ACC112 (cell line): ENCODE results near the gene TANC1.
"Not testable (repeated sequence)": the region's sequence is repeated elsewhere in the genome, so short reads cannot be mapped to it uniquely, and the experiment has no call there.

Experiments used
- H2AFZ ChIP-seq: fragments of 200-600 bp; sonication (generic); one replicate; pipeline ENCODE4 v1.6.0; 2017; ENCODE audit warnings: antibody characterized with exemption, low read length; ENCODE audit not compliant: unreplicated experiment
- H3K27ac ChIP-seq: fragments of 200-600 bp; sonication (generic); 2 replicates; pipeline ENCODE4 v1.5.1; 2014; ENCODE audit warnings: low read depth, mild to moderate bottlenecking, antibody characterized with exemption, low read length, moderate library complexity
- H3K27me3 ChIP-seq: fragments of 200-600 bp; sonication (generic); 2 replicates; pipeline ENCODE4 v1.6.1; 2014; ENCODE audit warnings: mild to moderate bottlenecking, antibody characterized with exemption, low read length, moderate library complexity, mixed read lengths; ENCODE audit not compliant: insufficient read depth
- H3K36me3 ChIP-seq: fragments of 200-600 bp; sonication (generic); 2 replicates; pipeline ENCODE4 v1.6.1; 2016; ENCODE audit warnings: mild to moderate bottlenecking, antibody characterized with exemption, low read length, moderate library complexity, mixed read lengths; ENCODE audit not compliant: insufficient read depth
- H3K4me1 ChIP-seq: fragments of 200-600 bp; sonication (generic); one replicate; pipeline ENCODE4 v1.6.1; 2016; ENCODE audit warnings: low read length, mixed read lengths; ENCODE audit not compliant: insufficient read depth, unreplicated experiment, control insufficient read depth
- H3K4me3 ChIP-seq: fragments of 200-600 bp; sonication (generic); 2 replicates; pipeline ENCODE4 v1.5.1; 2014; ENCODE audit warnings: mild to moderate bottlenecking, low read depth, low read length
- H3K79me2 ChIP-seq: fragments of 200-600 bp; sonication (generic); one replicate; pipeline ENCODE4 v1.6.0; 2016; ENCODE audit warnings: low read length; ENCODE audit not compliant: control insufficient read depth, unreplicated experiment, insufficient read depth

TANC1 gene

GRCh38 chr2:159095813-159096212, 127.4 kb downstream of the TANC1 start:
- Histone ChIP-seq H3K4me1 (peaks cover 57% of the 10 kb centered on the region), H3K27ac (no peak overlapping the region), H3K79me2 (peaks cover 12% of the 10 kb centered on the region), H3K27me3 (no peaks in the 10 kb centered on the region), H3K36me3 (0 out of 2 replicates have a peak, but pooled peaks cover 10% of the 10 kb centered on the region), H3K4me3 (no peak overlapping the region), H2AFZ (no peak overlapping the region)

GRCh38 chr2:159096302-159096855, 127.9 kb downstream of the TANC1 start:
- H3K4me1 ChIP-seq: peaks cover 52% of the 10 kb centered on the region
- H3K4me3 ChIP-seq, H3K36me3 ChIP-seq, H3K27me3 ChIP-seq, H2AFZ ChIP-seq, H3K27ac ChIP-seq: not testable (repeated sequence)
- H3K79me2 ChIP-seq: peaks cover 12% of the 10 kb centered on the region

- no peaks in the 10 kb centered on the region for H3K27me3 ChIP-seq
- no peak overlapping the region for H3K27ac ChIP-seq
- H3K79me2 ChIP-seq: peaks cover 12% of the 10 kb centered on the region
- no peak overlapping the region for H2AFZ ChIP-seq
- H3K36me3 ChIP-seq: peaks cover 10% of the 10 kb centered on the region; the same call in 1 of the 2 replicates
- peaks cover 46% of the 10 kb centered on the region for H3K4me1 ChIP-seq
- H3K4me3 ChIP-seq: no peak overlapping the region
Observed at GRCh38 chr2:159096901-159097300, 128.5 kb downstream of the TANC1 start.

GRCh38 chr2:159098361-159098760, 129.9 kb downstream of the TANC1 start:
- H3K27ac ChIP-seq: peak overlapping the region; percentile 35
- H3K79me2 ChIP-seq: peaks cover under 1% of the 10 kb centered on the region
- H3K4me1 ChIP-seq: peaks cover 32% of the 10 kb centered on the region

GRCh38 chr2:159098921-159099411, 130.5 kb downstream of the TANC1 start:
- H3K36me3 ChIP-seq: peaks cover 10% of the 10 kb centered on the region; the same call in 1 of the 2 replicates
- H2AFZ ChIP-seq: no peak overlapping the region
- H3K27ac ChIP-seq: peak overlapping the region; percentile 35
- H3K4me1 ChIP-seq: peaks cover 26% of the 10 kb centered on the region
- no peaks in the 10 kb centered on the region for H3K79me2 ChIP-seq
- no peaks in the 10 kb centered on the region for H3K27me3 ChIP-seq
- H3K4me3 ChIP-seq: no peak overlapping the region; the same call in 1 of the 2 replicates

More at GRCh38 chr2:159098361-159098760, 129.9 kb downstream of the TANC1 start:
- Histone ChIP-seq H3K27me3 (no peaks in the 10 kb centered on the region), H3K36me3 (peaks cover 10% of the 10 kb centered on the region; the same call in 1 of the 2 replicates), H2AFZ (no peak overlapping the region), H3K4me3 (no peak overlapping the region)

- Histone ChIP-seq H3K27ac (no peak overlapping the region), H3K4me3 (no peak overlapping the region), H3K27me3 (no peaks in the 10 kb centered on the region), H2AFZ (no peak overlapping the region), H3K4me1 (peaks cover 19% of the 10 kb centered on the region), H3K36me3 (peaks cover 3% of the 10 kb centered on the region; the same call in 1 of the 2 replicates), H3K79me2 (no peaks in the 10 kb centered on the region)
Observed at GRCh38 chr2:159101755-159102489, 133.5 kb downstream of the TANC1 start.

GRCh38 chr2:159103411-159103810, 135.0 kb downstream of the TANC1 start:
- no peaks in the 10 kb centered on the region for H3K79me2 ChIP-seq
- H3K4me1 ChIP-seq: peaks cover 14% of the 10 kb centered on the region
- H3K36me3 ChIP-seq: no peaks in the 10 kb centered on the region; the same call in 1 of the 2 replicates
- no peak overlapping the region for H3K27ac ChIP-seq
- H2AFZ ChIP-seq: no peak overlapping the region
- no peaks in the 10 kb centered on the region for H3K27me3 ChIP-seq
- no peak overlapping the region for H3K4me3 ChIP-seq

DNA sequence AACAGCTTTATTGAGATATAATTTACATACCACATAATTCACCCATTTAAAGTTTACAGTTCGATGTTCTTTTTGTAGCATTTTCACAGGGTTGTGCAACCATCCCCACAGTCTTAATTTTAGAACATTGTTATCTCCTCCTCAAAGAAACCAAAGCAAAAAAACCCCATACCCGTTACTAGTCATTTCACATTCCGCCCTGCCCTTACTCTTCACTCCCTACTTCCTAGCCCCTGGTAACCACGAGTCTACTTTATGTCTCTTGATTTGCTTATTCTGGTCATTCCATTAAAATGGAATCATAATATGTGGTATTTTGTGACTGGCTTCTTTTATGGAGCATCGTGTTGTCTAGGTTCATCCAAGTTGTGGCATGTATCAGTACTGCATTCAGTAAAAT, 137.7 kb downstream of the TANC1 start:
- Histone ChIP-seq H3K4me3 (no peak overlapping the region), H3K4me1 (peaks cover 5% of the 10 kb centered on the region), H2AFZ (no peak overlapping the region), H3K79me2 (no peaks in the 10 kb centered on the region), H3K27me3 (no peaks in the 10 kb centered on the region), H3K27ac (no peak overlapping the region), H3K36me3 (no peaks in the 10 kb centered on the region; the same call in 1 of the 2 replicates)

DNA sequence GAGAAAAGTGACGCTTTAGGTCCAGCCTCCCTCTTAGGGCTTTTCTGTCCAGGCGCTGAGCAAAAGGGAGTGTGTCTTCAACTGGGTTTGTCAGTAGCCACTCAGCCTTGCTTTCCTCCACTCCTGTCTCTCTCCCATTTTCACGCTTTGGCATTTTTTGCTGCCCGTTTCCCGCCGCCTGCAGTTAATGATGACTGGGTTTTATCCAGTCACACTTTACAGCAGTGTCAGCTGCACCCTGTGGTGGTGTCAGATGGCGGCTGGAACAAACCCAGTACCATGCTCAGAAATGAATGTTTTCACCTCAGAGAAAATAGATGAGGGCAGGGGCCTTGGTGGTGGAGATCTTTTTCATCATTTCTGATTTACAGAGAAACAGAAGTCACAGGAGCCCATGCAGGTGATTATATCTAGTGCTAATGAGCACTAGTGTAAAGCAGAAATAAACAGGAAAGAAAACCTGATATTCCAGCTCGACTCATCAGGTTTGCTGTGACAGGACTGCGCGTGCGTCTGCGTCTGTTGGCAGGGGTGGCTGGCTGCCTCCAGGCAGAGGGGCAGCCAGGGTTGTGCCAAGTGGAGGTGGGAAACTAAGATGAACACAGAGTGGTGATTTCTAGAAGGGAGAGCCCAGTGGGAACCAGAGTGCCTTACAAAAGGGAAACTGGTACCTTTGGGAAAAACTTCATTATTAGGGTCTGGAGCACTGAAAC, 139.9 kb downstream of the TANC1 start:
- no peaks in the 10 kb centered on the region for H3K79me2 ChIP-seq
- no peaks in the 10 kb centered on the region for H3K27me3 ChIP-seq
- H3K36me3 ChIP-seq: no peaks in the 10 kb centered on the region
- no peak overlapping the region for H3K27ac ChIP-seq
- H3K4me3 ChIP-seq: no peak overlapping the region
- H3K4me1 ChIP-seq: peaks cover 5% of the 10 kb centered on the region
- no peak overlapping the region for H2AFZ ChIP-seq

DNA sequence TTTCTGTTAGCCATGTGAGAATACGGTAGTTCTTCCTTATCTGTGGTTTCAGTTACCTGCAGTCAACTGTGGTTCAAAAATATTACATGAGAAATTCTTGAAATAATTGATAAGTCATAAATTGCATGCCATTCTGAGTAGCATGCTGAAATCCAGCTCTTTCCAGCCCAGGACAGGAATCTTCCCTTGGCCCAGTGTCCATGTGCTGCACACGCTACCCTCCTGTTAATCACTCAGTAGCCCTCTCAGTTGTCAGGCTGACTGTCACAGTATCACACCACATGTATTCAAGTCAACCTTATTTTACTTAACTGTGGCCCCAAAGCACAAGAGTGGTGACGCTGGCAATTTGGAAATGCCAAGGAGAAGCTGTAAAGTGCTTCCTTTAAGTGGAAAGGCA, 141.1 kb downstream of the TANC1 start:
- Histone ChIP-seq H3K79me2 (no peaks in the 10 kb centered on the region), H3K4me1 (peaks cover 5% of the 10 kb centered on the region), H3K4me3 (no peak overlapping the region), H3K36me3 (no peaks in the 10 kb centered on the region), H3K27me3 (no peaks in the 10 kb centered on the region), H3K27ac (no peak overlapping the region), H2AFZ (no peak overlapping the region)
